SK-N-SH (cell line): ENCODE measurements around the gene HMGXB3.
A peak's percentile ranks its signal among the peaks of the same experiment; 100 is the strongest.

Source experiments
- EZH2phosphoT487 ChIP-seq: fragments of 200-600 bp; sonication (generic); IDR thresholded peaks from 2 replicates; pipeline ENCODE4 v1.6.1; 2017; ENCODE audit warnings: low read depth, mixed run types, mild to moderate bottlenecking, antibody characterized with exemption, moderate library complexity, borderline replicate concordance
- GATA2 ChIP-seq: sonication (generic); formaldehyde crosslinking; IDR thresholded peaks from 2 replicates; pipeline ENCODE4 v1.5.0; 2020; ENCODE audit warnings: mild to moderate bottlenecking, missing genetic modification reagents
- NRF1 ChIP-seq: IDR thresholded peaks from 2 replicates; pipeline ENCODE4 v1.6.1; 2012; ENCODE audit warnings: low read depth, mild to moderate bottlenecking, low read length
- SMC3 ChIP-seq: IDR thresholded peaks from 2 replicates; pipeline ENCODE4 v1.6.1; 2012; ENCODE audit warnings: low read depth, low read length, improper control_type of control experiment
- TAF1 ChIP-seq: IDR thresholded peaks from 2 replicates; pipeline ENCODE4 v1.6.1; 2012; ENCODE audit warnings: low read depth, mild to moderate bottlenecking, low read length, moderate library complexity, borderline replicate concordance
- TEAD4 ChIP-seq: IDR thresholded peaks from 2 replicates; pipeline ENCODE4 v1.4.0; 2012; ENCODE audit warnings: mild to moderate bottlenecking, borderline replicate concordance; ENCODE audit not compliant: insufficient read depth
- YY1 ChIP-seq: IDR thresholded peaks from 2 replicates; pipeline ENCODE4 v1.4.0; 2012; ENCODE audit warnings: low read depth, mild to moderate bottlenecking
- TF ChIP-seq, protein P1 (sequence below): fragments of 150-350 bp; IDR thresholded peaks from 2 replicates; pipeline ENCODE4 v1.6.1; 2016; ENCODE audit warnings: mild to moderate bottlenecking, low read depth, low read length
- TF ChIP-seq, protein P2 (sequence below): fragments of 200-600 bp; sonication (generic); IDR thresholded peaks from 2 replicates; pipeline ENCODE4 v1.6.1; 2017; ENCODE audit warnings: antibody characterized with exemption, mild to moderate bottlenecking, moderate library complexity

DNA sequence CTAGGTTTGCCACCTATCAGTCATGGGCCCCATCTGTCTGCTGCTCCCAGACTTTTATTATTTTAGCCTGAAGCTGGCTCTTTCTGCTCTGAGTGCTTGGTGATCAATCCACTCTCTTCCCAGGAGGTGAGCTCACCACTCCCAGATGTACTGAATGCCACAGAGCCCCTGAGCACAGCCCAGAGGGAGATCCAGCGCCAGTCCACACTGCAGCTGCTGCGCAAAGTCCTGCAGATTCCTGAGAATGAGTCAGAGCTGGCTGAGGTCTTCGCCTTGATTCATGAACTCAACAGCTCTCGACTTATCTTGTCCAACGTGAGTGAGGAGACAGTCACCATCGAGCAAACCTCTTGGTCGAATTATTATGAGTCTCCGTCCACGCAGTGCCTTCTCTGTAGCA lies 36.0 kb downstream of the HMGXB3 start:
- TF ChIP-seq NRF1 (peak; percentile 36; the same call in 1 of the 2 replicates), YY1 (no peak), TEAD4 (peak; percentile 81), SMC3 (0 out of 2 replicates have a peak, but pooled peaks have one; percentile 14), EZH2phosphoT487 (no peak), TAF1 (peak; percentile 45; the same call in 1 of the 2 replicates), GATA2 (no peak)
- TF ChIP-seq, protein P1, sequence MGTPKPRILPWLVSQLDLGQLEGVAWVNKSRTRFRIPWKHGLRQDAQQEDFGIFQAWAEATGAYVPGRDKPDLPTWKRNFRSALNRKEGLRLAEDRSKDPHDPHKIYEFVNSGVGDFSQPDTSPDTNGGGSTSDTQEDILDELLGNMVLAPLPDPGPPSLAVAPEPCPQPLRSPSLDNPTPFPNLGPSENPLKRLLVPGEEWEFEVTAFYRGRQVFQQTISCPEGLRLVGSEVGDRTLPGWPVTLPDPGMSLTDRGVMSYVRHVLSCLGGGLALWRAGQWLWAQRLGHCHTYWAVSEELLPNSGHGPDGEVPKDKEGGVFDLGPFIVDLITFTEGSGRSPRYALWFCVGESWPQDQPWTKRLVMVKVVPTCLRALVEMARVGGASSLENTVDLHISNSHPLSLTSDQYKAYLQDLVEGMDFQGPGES, result no peak
- TF ChIP-seq, protein P2, sequence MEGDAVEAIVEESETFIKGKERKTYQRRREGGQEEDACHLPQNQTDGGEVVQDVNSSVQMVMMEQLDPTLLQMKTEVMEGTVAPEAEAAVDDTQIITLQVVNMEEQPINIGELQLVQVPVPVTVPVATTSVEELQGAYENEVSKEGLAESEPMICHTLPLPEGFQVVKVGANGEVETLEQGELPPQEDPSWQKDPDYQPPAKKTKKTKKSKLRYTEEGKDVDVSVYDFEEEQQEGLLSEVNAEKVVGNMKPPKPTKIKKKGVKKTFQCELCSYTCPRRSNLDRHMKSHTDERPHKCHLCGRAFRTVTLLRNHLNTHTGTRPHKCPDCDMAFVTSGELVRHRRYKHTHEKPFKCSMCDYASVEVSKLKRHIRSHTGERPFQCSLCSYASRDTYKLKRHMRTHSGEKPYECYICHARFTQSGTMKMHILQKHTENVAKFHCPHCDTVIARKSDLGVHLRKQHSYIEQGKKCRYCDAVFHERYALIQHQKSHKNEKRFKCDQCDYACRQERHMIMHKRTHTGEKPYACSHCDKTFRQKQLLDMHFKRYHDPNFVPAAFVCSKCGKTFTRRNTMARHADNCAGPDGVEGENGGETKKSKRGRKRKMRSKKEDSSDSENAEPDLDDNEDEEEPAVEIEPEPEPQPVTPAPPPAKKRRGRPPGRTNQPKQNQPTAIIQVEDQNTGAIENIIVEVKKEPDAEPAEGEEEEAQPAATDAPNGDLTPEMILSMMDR, result no peak
